ENCODE data around the gene MBOAT7.
"Not testable (repeated sequence)": the region's sequence is repeated elsewhere in the genome, so short reads cannot be mapped to it uniquely, and the experiment has no call there.

The MBOAT7 gene

DNA sequence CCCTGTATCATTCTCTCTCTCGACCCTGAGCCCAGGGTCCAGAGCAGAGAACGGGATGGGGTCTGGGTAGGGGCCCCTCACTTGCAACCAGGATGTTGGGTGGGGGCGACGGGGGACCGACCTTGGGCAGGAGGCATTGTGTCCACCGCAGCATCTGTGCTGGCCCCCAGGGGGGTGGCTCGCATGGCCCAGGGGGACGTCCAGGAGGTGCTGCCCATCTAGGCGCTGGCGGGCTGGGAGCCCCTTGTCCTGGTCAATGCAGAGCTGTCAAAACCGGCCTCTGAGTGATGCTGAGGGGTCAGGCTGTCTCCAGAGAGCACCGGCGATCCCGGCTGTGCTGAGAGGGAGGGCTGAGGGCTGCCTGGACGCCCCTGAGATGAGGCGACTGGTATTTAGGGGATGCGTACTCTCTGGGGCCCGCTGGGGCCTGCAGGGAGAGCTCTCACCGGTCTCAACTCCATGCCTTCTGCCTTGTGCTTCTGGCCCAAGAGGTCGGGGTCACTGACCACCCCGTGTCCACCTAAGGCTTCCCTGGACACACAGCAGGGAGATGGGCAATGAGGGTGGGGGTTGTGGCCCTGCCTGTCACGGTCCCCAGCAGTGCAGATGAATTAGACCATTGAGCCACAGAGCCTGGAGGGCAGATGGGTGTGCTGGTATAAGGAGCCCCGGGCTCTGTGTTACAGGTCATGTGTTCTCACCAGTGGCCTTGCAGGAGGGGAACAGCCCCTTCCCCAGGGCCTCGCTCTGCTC, 19.9 kb upstream of the MBOAT7 start:
- DNase-seq (ENCODE audit: low spot score), result no peak

GRCh38 chr19:54208784-54209057, 19.3 kb upstream of the MBOAT7 start:
- DNase-seq (ENCODE audit: low spot score), result no peak

DNA sequence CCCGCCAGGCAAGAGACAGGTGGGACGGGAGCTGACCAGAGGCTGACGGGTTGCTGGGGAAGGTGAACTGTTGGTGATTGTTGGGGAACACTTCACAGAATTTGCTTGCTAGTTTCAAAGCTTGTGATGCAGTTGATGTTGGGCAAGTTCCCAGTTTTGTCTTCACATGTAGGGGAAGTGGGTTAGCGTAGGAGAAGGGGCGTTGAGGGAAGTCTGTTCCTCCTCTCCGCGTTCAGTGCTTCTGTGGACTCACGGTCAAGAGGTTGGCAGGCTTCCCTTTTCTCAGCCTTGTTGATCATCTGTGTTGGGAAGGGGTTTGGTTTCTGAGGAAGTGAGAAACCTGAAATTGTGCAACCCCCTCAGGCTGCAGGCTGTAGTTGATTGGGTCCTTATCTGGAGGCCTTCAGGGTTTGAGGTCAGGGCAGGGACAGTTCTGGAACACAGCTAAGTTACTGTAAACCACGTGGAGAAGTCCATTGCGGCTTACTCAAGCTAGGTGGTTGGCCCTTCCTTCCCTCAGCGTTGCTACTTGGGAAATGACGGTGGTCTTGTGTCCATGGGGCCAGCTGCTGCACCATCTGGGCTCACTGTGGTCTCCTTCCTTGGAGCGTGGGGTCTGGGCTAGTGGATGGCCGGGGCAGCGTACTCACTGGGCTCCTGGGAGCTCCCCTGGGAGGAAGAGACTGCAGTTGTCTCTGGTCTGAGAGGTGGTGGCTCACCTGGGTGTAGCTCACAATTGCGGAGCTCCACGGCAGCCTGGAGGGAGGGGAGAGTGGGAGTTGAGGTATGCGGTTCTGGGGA, 18.8 kb upstream of the MBOAT7 start:
- no peak for DNase-seq (ENCODE audit: low spot score)

DNA sequence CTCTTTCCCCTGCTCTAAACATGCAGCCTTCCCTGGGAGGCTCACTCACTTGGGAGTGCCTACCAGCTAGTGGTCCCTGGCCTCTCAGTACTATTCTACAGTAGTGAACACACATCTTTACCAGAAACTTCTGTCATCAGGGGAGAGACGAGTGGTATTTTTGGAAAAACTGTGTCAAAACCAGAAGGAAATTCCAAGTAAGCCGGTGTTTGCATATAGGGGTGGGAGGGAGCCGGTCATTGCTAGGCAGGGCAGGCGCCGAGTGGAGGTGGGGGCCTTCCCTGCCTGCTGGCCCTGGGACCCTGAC, 18.2 kb upstream of the MBOAT7 start:
- no peak for DNase-seq (ENCODE audit: low spot score)

DNA sequence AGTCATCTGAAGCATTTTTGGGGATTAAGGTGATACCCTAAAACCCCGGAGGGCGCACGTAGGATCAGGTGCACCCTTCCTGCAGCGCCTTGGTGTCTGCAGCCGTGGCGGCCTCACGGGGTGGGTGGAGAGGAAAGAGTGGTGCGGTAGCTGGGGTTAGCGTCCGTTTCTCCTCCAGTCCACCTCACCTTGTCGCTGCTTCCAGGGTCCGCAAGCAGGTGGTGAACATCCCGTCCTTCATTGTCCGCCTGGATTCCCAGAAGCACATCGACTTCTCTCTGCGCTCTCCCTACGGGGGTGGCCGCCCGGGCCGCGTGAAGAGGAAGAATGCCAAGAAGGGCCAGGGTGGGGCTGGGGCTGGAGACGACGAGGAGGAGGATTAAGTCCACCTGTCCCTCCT, 17.8 kb upstream of the MBOAT7 start:
- not testable (repeated sequence) for DNase-seq (ENCODE audit: low spot score)

DNA sequence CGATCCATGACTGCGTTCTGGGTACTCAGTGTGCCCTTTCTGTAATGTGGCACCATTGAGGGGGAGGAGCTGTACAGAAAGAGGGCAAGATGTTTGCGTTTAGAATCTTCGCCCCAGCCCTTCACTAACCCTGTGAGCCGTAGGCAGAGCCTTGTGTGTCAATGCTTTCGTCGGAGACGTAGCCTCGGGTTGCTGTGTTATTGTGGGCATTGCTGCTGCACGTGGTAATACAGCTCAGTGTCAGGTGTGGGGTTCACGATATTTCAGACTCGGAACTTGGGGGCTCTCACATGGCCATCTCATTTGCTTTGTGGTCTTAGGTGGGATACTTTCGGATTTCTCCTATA, 17.4 kb upstream of the MBOAT7 start:
- no peak for DNase-seq (ENCODE audit: low spot score)

- no peak for DNase-seq (ENCODE audit: low spot score)
Observed at GRCh38 chr19:54206030-54206830, 16.9 kb upstream of the MBOAT7 start.

GRCh38 chr19:54204767-54205468, 15.5 kb upstream of the MBOAT7 start:
- DNase-seq (ENCODE audit: low spot score), result no peak

GRCh38 chr19:54203151-54203611, 13.8 kb upstream of the MBOAT7 start:
- no peak for DNase-seq (ENCODE audit: low spot score)

GRCh38 chr19:54201980-54202379, 12.6 kb upstream of the MBOAT7 start:
- no peak for DNase-seq (ENCODE audit: low spot score)

DNA sequence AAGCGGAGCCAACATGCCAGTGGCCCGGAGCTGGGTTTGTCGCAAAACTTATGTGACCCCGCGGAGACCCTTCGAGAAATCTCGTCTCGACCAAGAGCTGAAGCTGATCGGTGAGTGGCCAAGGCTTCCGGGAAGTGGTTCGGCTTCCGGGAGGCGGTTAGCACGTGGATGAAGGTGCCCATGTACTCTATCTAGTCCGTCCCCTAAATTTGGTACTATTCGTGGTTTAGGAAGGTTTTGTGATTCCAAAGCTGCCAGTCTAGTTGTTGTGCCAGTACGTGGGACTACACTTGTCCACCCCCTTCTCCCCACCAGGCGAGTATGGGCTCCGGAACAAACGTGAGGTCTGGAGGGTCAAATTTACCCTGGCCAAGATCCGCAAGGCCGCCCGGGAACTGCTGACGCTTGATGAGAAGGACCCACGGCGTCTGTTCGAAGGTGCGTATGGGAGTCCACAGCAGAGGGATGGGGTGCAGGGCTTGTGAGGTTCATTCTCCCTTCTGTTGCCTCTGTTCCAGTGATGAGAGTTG, 11.9 kb upstream of the MBOAT7 start:
- DNase-seq (ENCODE audit: low spot score), result no peak

DNA sequence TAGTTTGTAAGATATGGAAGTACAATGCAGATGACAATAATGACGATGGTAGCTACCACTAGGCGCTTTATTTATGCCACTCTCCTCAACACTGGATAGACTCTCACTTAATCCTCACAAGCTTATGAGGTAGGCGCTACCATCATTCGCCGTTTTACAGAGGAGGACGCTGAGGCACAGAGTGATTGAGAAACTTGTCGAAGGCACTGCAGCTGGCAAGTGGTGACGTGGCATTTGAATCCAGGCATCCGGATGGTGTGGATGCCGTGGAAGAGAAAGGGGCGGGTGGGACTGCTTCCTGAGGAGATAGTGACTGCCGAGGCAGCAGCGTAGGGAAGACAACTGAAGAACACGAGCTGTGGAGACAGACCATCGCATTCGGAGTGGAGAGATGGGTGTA, 10.0 kb upstream of the MBOAT7 start:
- DNase-seq (ENCODE audit: low spot score), result no peak

DNA sequence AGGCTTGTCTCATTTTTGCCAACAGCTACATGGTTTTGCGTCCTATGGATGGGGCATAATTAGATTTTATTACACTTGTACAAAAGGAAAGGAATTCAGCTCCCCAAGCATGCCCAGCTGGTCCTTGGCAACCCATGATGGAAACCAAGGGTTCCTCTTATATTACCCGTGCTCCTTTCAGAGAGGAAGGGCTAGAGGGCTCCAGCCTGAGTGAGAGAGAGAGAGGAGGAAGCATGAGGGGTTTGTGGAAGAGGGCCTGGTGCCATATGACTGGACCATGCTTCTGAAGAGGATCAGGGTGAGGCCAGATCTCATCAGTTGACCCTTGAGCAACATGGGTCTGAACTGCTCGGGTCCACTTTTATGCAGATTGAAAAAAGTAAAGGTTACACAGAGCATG, 7.7 kb upstream of the MBOAT7 start:
- DNase-seq (ENCODE audit: low spot score), result no peak

DNA sequence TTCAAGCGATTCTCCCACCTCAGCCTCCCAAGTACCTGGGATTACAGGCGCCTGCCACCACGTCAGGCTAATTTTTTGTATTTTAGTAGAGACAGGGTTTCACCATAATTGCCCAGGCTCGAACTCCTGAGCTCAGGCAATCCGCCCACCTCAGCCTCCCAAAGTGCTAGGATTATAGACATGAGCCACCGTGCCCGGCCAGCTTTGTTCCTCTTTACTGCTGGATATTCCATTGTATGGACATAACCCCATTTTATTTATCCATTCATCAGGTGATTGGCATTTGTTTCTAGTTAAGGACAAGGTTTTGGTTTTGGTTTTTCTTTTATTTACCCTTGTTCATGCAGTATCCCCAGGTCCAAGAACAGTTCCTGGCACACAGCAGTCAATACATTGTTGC, 7.2 kb upstream of the MBOAT7 start:
- no peak for DNase-seq (ENCODE audit: low spot score)

GRCh38 chr19:54194463-54194862, 5.1 kb upstream of the MBOAT7 start:
- not testable (repeated sequence) for DNase-seq (ENCODE audit: low spot score)

- DNase-seq (ENCODE audit: low spot score), result no peak
Observed at GRCh38 chr19:54193011-54193410, 3.6 kb upstream of the MBOAT7 start.

DNA sequence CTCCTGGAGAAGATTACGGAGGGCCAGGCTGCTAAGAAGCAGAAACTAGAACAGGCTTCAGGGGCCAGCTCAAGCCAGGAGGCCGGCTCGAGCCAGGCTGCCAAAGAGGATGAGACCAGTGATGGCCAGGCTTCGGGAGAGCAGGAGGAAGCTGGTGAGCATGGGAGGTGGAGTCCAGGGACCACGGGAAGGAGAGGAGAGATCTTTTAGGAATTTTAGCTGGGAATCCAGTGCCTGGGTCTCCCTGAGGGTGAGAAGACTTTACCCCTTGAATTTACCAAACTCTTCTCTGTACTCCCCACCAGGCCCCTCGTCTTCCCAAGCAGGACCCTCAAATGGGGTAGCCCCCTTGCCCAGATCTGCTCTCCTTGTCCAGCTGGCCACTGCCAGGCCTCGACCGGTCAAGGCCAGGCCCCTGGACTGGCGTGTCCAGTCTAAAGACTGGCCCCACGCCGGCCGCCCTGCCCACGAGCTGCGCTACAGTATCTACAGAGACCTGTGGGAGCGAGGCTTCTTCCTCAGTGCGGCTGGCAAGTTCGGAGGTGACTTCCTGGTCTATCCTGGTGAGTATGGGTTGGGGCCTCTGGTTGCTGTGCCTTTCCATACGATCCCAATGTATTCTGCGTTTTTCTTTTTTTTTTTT, 2.6 kb upstream of the MBOAT7 start:
- DNase-seq (ENCODE audit: low spot score), result no peak

DNA sequence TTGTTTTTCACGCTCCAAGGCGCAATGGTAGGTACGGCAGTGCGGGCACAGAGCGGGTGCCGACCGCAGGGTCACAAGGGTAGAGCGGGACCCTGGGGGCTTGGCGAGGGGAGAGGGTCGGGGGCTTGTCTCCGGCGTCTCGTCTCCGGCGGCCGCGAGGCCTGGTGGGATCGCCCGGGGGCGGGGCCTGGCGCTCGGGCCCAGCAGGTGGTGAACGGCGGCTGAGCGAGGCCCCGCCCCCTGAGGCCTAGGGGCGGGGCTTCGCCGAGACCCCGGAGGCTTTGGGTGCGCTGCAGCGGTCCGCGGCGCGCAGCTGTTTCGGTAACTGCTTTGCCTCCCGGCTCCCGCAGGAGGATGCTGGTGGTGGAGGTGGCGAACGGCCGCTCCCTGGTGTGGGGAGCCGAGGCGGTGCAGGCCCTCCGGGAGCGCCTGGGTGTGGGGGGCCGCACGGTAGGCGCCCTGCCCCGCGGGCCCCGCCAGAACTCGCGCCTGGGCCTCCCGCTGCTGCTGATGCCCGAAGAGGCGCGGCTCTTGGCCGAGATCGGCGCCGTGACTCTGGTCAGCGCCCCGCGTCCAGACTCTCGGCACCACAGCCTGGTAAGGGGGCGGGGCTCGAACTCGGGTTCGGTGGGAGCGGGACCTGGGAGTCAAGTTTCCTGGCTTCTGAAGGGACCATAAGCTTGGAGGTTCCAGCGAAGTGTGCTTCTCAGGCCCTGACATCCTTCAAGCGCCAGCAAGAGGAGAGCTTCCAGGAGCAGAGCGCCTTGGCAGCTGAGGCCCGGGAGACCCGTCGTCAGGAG, 1.8 kb upstream of the MBOAT7 start, which contains the start of gene TSEN34:
TSS of gene TSEN34 (plus strand) at position 298 of the 800 bp plus-strand sequence. CDS start at position 355, 57 bp downstream.
- peak; percentile 68 for DNase-seq (ENCODE audit: low spot score)

DNA sequence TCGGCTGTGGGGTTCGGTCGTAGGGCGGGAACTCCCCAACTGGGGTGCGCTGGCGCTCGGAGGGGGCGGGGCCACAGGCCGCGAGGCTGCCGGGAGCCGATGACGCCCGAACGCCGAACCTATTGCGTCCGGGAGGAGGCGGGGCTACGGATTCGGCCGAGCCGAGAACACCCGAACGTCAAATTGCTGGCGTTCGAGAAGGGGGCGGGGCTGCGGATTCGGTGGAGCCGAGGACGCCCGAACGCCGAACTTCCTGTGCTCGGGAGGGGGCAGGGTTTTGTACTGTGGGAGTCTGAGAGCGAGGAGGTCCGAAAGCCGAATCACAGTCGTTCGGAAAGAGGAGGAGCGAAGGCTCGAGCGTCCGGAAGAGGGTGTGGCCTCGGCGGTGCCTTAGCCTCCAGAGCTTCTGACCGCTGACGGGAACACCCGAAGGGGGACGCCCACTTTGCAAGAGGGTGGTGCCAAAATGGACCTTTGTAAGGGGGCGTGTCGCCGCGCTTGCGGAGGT, 1.2 kb upstream of the MBOAT7 start:
- peak; percentile 99 for DNase-seq (ENCODE audit: low spot score)

- DNase-seq (ENCODE audit: low spot score), result peak; percentile 100
Observed at GRCh38 chr19:54189735-54190502, 539 bp upstream of the MBOAT7 start.

Data from kidney capillary endothelial cell (primary cell).